Subcutaneous adipose tissue (tissue), 4 donors: ENCODE data around the gene SHB. TPM values are rescaled to one million over a fixed set of nuclear protein-coding genes. Genes with fewer than 3 reads are reported as not detected.

Experiments
- total RNA-seq, 4 donors: library from RNA; depleted of rRNA; stranded (reverse); fragments of >200 nt; gene quantifications; one replicate each; pipeline ENCODE4 v1.1.0, GENCODE V29; 2016
- TF ChIP-seq, protein P1 (sequence below): fragments of 450-650 bp; IDR thresholded peaks from one replicate; pipeline ENCODE4 v1.5.1; 2016; ENCODE audit warnings: low read depth, mild to moderate bottlenecking, control low read depth, antibody characterized with exemption, moderate library complexity

SHB gene
- total RNA-seq, 4 donors from 2014 or later = 2.6 to 5.7 (median 4.7) TPM

DNA sequence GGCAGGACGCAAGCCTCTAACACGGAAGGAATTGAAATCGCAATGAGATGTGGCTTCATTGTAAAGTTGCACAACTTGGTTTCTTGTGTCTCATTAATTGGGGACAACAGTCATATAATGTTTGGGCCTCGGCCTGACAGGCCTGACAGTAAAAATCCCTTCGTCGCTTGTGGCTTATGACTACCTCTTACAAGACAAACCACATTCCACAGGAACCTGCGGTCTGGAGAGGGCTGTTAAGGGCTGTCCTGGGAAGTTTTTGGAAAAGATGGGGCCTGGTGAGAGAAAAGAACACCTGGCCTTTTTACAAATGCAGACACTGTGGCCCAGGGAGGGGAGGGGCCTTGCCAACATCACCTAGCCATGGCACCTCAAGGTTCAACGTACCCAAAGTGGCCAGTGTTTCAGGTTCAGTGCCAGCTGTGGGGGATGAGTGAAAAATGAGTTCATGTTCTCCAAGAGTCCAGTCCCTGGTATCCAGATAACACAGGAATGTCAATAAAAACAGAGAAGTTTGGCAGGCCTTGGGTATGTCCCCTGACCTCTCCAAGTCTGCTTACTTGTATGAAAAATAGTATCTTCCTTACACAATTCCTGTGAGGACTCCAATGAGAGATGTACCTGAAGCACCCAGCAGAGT lies 22.2 kb downstream of the SHB start:
- TF ChIP-seq, protein P1, sequence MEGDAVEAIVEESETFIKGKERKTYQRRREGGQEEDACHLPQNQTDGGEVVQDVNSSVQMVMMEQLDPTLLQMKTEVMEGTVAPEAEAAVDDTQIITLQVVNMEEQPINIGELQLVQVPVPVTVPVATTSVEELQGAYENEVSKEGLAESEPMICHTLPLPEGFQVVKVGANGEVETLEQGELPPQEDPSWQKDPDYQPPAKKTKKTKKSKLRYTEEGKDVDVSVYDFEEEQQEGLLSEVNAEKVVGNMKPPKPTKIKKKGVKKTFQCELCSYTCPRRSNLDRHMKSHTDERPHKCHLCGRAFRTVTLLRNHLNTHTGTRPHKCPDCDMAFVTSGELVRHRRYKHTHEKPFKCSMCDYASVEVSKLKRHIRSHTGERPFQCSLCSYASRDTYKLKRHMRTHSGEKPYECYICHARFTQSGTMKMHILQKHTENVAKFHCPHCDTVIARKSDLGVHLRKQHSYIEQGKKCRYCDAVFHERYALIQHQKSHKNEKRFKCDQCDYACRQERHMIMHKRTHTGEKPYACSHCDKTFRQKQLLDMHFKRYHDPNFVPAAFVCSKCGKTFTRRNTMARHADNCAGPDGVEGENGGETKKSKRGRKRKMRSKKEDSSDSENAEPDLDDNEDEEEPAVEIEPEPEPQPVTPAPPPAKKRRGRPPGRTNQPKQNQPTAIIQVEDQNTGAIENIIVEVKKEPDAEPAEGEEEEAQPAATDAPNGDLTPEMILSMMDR = no peak

DNA sequence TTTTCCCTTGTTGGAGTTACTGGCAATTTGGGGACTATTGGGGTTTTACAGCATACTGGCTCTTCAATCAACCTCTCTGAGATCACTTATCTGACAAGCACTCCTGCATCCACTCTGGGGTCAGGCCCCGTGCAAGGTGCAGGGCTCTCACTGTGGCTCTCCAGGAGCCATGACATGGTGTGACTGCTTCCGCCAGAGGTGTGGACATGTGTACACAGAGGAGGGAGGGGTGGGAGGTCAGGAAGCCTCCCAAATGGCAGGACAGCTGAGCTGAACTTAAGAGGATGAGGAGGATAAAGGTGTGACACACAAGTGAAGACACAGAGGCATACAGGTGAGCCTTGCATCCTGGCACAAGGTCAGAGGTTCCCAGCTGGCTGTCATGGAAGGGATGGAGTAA lies 24.3 kb downstream of the SHB start:
- TF ChIP-seq, protein P1 = no peak

DNA sequence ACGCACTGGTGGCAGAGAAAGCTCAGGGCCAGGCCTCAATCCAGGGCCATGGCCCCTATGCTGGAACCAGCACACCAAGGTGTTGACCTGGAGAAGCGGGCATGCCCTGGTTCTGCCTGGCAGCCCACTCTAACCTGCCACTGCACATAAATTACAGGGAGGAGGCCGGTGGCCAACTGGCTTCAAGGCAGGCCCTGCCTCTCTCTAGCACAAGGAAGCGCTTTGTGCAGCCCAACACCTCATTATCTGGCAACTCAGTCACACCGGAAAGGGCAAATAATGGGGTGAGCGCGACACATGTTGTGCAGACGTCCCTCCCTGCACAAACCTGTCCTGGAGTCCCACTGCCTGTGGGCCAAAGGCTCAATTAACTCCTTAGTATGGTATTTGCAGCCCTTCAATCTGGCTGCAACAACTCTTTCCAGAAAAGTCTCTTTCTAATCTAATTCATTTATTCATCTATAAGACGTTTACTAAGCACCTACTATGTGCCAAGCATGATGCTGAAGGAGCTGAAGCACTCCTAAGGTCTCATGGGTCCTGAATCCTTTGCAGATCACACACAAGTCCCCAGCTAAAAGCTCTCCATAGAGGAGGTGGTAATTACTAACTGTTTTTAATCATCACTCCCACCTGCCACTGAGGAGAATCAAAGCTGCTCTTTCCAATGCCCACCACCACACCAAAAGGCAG lies 24.9 kb downstream of the SHB start:
- TF ChIP-seq, protein P1 = no peak

DNA sequence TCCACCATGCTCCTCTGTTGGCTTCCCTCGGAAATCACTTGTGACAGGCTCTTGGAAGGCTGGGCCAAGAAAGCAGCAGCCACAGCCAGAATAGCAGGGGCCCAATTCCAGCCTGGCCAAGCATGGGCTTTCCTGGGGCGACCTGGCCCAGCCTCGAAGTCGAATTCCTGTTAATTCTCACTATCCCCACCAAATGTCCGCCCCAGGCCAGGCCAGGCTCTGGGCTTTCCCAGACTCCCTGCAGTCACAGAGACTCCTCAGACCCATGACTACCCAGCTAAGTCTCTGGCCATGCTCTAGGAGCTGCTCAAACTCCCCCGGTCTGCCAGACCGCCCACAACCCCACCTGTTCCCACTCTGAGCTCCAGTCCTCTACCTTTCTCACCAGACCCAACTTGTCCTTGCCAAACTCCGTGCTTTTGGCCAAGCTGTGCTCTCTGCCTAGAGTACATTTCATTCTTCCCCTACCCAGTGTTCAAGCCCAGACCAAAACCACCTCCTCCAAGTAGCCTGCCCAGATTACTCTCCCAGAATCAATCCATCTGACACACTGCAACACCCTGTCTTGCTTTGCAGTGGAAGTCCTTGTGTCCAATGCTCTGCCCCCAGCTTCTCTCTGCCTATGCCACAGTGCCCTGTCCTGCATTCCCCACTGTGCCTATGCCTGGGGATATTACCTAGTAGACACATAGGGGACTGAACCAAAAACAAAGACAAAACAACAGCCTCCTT lies 26.2 kb downstream of the SHB start:
- TF ChIP-seq, protein P1 = no peak

DNA sequence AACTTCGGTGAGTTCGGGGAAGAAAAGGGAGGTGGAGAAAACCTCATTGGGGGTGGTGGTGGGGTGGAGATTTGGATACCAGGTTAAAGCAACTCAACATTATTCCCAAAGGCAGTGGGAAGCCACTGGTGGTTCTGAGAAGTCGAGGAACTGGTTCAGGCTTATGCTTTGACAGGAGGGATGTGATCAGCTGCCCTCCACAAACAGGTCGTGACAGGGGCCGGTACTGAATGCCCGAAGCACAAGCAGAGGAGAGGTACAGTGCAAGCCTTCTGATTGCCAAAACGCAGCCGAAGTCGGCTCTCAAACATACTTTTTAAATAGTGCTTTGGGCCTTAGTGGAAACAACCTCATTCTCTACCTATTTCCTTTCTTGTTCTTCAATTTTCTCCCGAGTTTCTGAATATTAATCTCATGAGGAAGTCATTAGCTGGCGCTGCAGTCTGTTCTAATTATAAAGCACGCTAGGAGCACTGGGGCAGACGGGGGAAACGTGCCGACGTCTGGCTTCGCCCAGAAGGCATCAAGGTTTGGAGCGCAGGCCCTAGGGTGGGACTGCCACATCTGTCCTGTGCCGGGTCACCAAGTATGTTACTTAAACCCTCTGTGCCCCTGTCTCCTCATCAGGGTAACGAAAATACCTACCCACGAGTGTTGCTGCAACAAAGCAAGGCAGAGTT lies 27.3 kb downstream of the SHB start:
- TF ChIP-seq, protein P1 = no peak

DNA sequence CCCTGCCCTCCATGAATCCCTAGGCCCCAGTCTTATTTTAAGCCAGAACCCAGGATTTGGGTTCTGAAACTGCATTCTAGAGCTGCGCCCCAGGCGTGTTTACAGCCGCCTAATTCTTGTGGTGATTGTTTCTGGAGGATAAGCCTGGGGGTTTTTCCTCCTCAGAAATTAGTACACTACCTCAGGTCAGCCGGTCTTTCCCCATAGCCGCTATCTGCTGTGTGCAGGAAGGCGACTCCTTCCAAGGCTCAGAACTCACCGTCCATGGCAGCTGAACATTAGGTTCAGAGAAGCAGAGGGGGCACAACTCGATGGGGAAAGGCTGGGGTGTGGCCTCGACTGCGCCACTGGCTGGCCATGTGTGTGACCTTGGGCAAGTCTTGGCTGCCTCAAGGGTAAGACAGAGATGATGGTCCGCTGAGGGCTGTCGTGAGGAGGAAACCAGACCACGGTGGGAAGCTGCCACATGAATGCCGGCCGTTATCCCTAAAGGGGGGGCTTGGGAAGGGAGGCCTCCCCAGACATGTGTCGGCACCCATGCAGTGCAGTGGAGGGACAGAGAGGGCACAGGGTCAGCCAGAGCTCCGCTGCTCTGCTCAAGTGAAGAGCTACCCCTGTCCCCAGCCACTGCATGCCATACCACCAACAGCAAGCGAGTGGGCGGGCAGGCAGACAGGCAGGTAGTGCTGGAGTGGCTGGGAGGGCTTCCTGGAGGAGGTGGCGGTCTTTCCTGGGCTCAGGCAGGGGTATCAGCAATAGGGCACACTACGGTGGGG lies 28.9 kb downstream of the SHB start:
- TF ChIP-seq, protein P1 = no peak
